Gastroesophageal sphincter (tissue), 3 donors: ENCODE measurements around the gene ADAM22.

Source experiments
- POLR2A ChIP-seq, 2 donors: fragments of 450-650 bp; IDR thresholded peaks; one replicate each; pipeline ENCODE4 v1.6.1; 2017; ENCODE audit warnings: antibody characterized with exemption in 2 of 2, mild to moderate bottlenecking in 2 of 2, moderate library complexity in 1 of 2
- TF ChIP-seq, protein P1 (sequence below), 4 experiments: fragments of 200-600 bp in 2 of 4; fragments of 450-650 bp in 2 of 4; sonication (generic) in 1 of 4; IDR thresholded peaks; one replicate each; pipeline ENCODE4 v1.5.1; 2017 to 2019; ENCODE audit warnings: antibody characterized with exemption in 4 of 4, mild to moderate bottlenecking in 2 of 4, moderate library complexity in 2 of 4

DNA sequence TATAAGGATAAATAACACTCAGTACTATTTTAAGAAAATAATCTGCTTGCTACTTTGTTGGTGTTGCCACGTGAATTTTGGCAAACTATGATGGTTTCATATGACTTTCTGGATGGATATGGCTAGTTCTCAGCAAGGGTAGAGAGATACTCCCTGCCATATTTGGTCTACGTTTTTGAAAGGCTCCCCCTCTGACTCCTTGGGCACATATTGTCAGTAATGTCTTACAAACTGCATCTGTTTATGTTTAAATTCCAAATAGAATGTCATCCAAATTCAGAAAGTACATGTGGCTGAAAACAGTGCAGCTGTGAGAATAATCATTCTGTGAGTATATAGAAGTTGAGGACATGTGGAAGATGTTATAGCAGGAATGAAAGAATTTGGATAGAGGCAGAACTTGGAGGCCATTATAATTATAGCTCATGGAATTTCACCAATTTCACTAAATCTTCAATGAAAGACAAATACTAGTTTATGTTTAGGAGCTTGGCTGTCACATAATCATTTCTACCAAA is 178.0 kb downstream of the ADAM22 start:
- TF ChIP-seq, protein P1, sequence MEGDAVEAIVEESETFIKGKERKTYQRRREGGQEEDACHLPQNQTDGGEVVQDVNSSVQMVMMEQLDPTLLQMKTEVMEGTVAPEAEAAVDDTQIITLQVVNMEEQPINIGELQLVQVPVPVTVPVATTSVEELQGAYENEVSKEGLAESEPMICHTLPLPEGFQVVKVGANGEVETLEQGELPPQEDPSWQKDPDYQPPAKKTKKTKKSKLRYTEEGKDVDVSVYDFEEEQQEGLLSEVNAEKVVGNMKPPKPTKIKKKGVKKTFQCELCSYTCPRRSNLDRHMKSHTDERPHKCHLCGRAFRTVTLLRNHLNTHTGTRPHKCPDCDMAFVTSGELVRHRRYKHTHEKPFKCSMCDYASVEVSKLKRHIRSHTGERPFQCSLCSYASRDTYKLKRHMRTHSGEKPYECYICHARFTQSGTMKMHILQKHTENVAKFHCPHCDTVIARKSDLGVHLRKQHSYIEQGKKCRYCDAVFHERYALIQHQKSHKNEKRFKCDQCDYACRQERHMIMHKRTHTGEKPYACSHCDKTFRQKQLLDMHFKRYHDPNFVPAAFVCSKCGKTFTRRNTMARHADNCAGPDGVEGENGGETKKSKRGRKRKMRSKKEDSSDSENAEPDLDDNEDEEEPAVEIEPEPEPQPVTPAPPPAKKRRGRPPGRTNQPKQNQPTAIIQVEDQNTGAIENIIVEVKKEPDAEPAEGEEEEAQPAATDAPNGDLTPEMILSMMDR (IDR thresholded peaks at IDR 0.05), result no peak
- no peak for TF ChIP-seq POLR2A (IDR thresholded peaks at IDR 0.05)
